Measurements from ENCODE around the gene LTBP4. TPM values are rescaled to one million over a fixed set of nuclear protein-coding genes. Genes with fewer than 3 reads are reported as not detected.

Gene LTBP4
- total and polyA plus RNA-seq, 10 donors: 26.5 to 197 (median 148) TPM

DNA sequence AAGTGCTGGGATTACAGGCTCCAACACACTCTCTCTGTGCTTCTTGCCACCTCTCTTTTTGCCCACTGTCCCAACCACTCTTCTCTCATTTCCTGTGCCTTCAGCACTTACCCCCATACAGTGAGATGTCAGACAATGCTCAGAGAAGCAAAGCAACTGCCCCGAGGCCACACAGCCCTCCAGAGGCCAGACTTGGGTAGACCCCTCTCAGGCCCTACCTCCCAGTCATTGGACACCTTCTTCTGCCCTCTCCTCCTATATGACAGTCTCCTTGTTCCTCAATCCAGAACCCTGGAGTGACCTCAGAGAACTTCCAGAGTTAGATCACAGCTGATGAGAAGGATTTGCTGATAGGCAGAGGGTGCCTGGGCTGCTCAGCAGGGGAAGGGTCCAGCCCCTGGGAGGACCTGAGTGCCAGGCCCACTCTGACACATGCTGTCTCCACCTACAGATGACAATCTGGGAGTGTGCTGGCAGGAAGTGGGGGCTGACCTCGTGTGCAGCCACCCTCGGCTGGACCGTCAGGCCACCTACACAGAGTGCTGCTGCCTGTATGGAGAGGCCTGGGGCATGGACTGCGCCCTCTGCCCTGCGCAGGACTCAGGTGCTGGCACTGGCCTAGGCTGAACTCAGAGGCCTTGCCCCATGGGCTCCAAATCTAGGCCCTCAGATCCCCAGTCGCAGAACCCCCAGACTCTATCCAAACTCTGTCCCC, 24.4 kb downstream of the LTBP4 start:
- Histone ChIP-seq H3K9me3 (no peaks in the 10 kb centered on the region), H3K4me3 (no peak overlapping the region), H3K27ac (no peak overlapping the region), H3K27me3 (replicated peaks in 1 of 7) (no peaks in the 10 kb centered on the region), H3K4me1 (no peaks in the 10 kb centered on the region), H3K36me3 (peaks cover 0 to 85% (median 27%) of the 10 kb centered on the region in 6 donors)
- no peak for DNase-seq
- intact Hi-C loops (cut with DNase I; ENCODE audit: low total_unique reads): no loop called here
- TF ChIP-seq POLR2A (IDR thresholded peaks at IDR 0.05) (no peak), POLR2AphosphoS5 (IDR thresholded peaks at IDR 0.05) (peak in 1 of 3 donors; percentile 48)
- WGBS, 5 donors: 69 to 93% (median 74%) methylated on average over 4 to 7 of the region's 7 CpGs

GRCh38 chr19:40626918-40627317, 25.7 kb downstream of the LTBP4 start:
- intact Hi-C loops (cut with DNase I; ENCODE audit: low total_unique reads): no loop called here
- no peak overlapping the region for H3K27ac ChIP-seq
- 93 to 98% (median 96%) methylated on average over 23 to 24 of the region's 24 CpGs for WGBS, 5 donors
- H3K4me3 ChIP-seq: no peak overlapping the region
- no peaks in the 10 kb centered on the region for H3K4me1 ChIP-seq
- TF ChIP-seq CTCF (IDR thresholded peaks at IDR 0.05 in 8 of 11, conservative IDR thresholded peaks at IDR 0.05 in 3 of 11): no peak
- no peak for TF ChIP-seq POLR2A (IDR thresholded peaks at IDR 0.05)
- no peak for TF ChIP-seq POLR2AphosphoS5 (IDR thresholded peaks at IDR 0.05)
- H3K36me3 ChIP-seq: peaks cover 0 to 72% (median 18%) of the 10 kb centered on the region in 6 donors
- H3K27me3 ChIP-seq (replicated peaks in 1 of 7): no peaks in the 10 kb centered on the region
- no peaks in the 10 kb centered on the region for H3K9me3 ChIP-seq
- DNase-seq: no peak

DNA sequence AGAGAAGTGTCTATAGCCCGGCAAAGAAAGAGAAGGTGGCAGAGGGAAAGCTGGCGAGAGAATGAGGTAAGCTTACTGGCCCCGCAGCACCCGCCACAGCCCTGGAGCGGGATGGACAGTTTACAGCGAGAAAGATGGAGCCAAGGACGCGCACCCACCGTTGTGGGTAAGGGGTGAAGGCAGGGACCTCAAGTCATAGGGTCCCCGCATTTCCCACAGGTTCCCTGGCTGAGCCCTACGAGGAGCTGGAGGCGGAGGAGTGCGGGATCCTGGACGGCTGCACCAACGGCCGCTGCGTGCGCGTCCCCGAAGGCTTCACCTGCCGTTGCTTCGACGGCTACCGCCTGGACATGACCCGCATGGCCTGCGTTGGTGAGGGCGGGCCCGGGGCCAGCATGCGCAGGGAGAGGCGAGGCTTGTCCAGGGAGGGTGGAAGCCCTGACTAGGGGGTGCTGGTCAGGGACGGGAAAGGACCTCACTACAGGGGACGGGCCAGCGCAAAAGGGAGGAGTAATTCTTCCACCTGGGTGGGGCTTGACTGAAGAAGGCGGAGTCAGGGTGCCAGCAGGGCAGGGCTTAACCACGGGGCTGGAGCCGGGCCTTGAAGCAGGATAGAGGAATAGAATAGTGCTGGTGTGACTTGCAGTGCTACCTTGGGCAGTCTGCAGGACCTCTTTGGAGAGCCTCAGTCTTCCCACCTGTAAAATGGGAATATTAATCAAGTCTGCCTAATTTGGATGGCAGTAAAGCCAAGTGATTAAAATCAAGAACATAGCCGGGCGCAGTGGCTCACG, 26.5 kb downstream of the LTBP4 start:
- Histone ChIP-seq H3K36me3 (peaks cover 0 to 64% (median 12%) of the 10 kb centered on the region in 6 donors), H3K27ac (no peak overlapping the region), H3K9me3 (no peaks in the 10 kb centered on the region), H3K27me3 (replicated peaks in 1 of 7) (no peaks in the 10 kb centered on the region), H3K4me3 (no peak overlapping the region), H3K4me1 (no peaks in the 10 kb centered on the region)
- WGBS, 5 donors: 90 to 95% (median 92%) methylated on average over 39 of the region's 39 CpGs
- intact Hi-C loops (cut with DNase I; ENCODE audit: low total_unique reads): no loop called here
- TF ChIP-seq POLR2A (IDR thresholded peaks at IDR 0.05) (no peak), POLR2AphosphoS5 (IDR thresholded peaks at IDR 0.05) (peak in 2 of 3 donors; percentile 35 to 70), CTCF (IDR thresholded peaks at IDR 0.05 in 8 of 11, conservative IDR thresholded peaks at IDR 0.05 in 3 of 11) (no peak)
- no peak for DNase-seq

DNA sequence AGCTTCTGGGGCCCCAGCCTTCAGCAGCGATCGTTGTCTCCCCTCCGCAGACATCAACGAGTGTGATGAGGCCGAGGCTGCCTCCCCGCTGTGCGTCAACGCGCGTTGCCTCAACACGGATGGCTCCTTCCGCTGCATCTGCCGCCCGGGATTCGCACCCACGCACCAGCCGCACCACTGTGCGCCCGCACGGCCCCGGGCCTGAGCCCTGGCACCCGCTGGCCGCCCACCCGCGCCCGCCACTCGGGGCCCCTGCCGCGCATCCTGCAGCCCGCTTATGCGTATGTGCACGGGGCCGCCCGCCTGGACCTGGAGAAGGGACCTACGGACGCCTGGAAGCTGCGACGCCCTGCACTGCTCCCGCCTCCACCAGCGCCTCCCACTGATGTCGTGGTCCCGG, 28.2 kb downstream of the LTBP4 start:
- no peak for DNase-seq
- no peak for TF ChIP-seq CTCF (IDR thresholded peaks at IDR 0.05 in 8 of 11, conservative IDR thresholded peaks at IDR 0.05 in 3 of 11)
- TF ChIP-seq POLR2AphosphoS5 (IDR thresholded peaks at IDR 0.05): no peak
- no peak for TF ChIP-seq POLR2A (IDR thresholded peaks at IDR 0.05)
- H3K9me3 ChIP-seq: no peaks in the 10 kb centered on the region
- no peak overlapping the region for H3K27ac ChIP-seq
- H3K27me3 ChIP-seq (replicated peaks in 1 of 7): no peaks in the 10 kb centered on the region
- intact Hi-C loops (cut with DNase I; ENCODE audit: low total_unique reads): no loop called here
- WGBS, 5 donors: 93 to 97% (median 97%) methylated on average over 37 to 42 of the region's 42 CpGs
- peaks cover 0 to 47% (median 10%) of the 10 kb centered on the region in 6 donors for H3K36me3 ChIP-seq
- H3K4me3 ChIP-seq: no peak overlapping the region
- H3K4me1 ChIP-seq: peaks cover 0 to 7% (median 6%) of the 10 kb centered on the region in 6 donors

Data from spleen (tissue), 11 donors.